ENCODE measurements around the gene USF1. TPM values are rescaled to one million over a fixed set of nuclear protein-coding genes. Genes with fewer than 3 reads are reported as not detected.

Gene USF1
- total and polyA plus RNA-seq, 2 experiments from 2014 or later, result 23.8 to 74.8 TPM

GRCh38 chr1:161048949-161049722, 3.4 kb upstream of the USF1 start:
- H4K20me1 ChIP-seq (replicated peaks; ENCODE audit: insufficient read depth), result no peaks in the 10 kb centered on the region
- Mint-ChIP-seq H3K9me3 (peaks cover 38% of the 10 kb centered on the region), H3K36me3 (ENCODE audit: low read depth) (peaks cover 25% of the 10 kb centered on the region), H3K4me1 (peaks cover 12% of the 10 kb centered on the region), H3K27ac (no peak overlapping the region), H3K27me3 (ENCODE audit: insufficient read depth, low read depth, poor library complexity) (peaks cover 26% of the 10 kb centered on the region), H3K4me3 (no peak overlapping the region; the same call in 2 of the 3 replicates)
- H3K4me2 ChIP-seq, result no peak overlapping the region
- no peak for ATAC-seq
- H3F3A ChIP-seq (replicated peaks; ENCODE audit: low read depth), result 0 out of 2 replicates have a peak, but pooled peaks cover 4% of the 10 kb centered on the region
- H2AFZ ChIP-seq, result no peak overlapping the region
- TF ChIP-seq REST (IDR thresholded peaks at IDR 0.05; ENCODE audit: unreplicated experiment) (no peak), EZH2 (IDR thresholded peaks at IDR 0.05; ENCODE audit: low read depth, unreplicated experiment) (no peak), CREB1 (CRISPR knock-in tag; IDR thresholded peaks at IDR 0.05; ENCODE audit: low read depth) (no peak), CTCF (conservative IDR thresholded peaks at IDR 0.05; ENCODE audit: low read depth in 2 of 2) (no peak), ETS1 (IDR thresholded peaks at IDR 0.05) (no peak), NANOG (IDR thresholded peaks at IDR 0.05; ENCODE audit: borderline replicate concordance) (no peak), JUNB (IDR thresholded peaks at IDR 0.05; ENCODE audit: unreplicated experiment) (no peak), ZNF462 (CRISPR knock-in tag; IDR thresholded peaks at IDR 0.05) (no peak), STAT1 (IDR thresholded peaks at IDR 0.05; ENCODE audit: unreplicated experiment) (no peak), EZH2phosphoT487 (IDR thresholded peaks at IDR 0.05; ENCODE audit: unreplicated experiment) (no peak), ZNF331 (CRISPR knock-in tag; IDR thresholded peaks at IDR 0.05; ENCODE audit: low read depth) (no peak), ZNF114 (CRISPR knock-in tag; IDR thresholded peaks at IDR 0.05) (no peak), POLR2AphosphoS5 (IDR thresholded peaks at IDR 0.05; ENCODE audit: low read depth) (no peak)
- peaks cover 15% of the 10 kb centered on the region for H3K9me2 ChIP-seq (ENCODE audit: insufficient read depth)
- no peaks in the 10 kb centered on the region for H3K36me3 ChIP-seq (ENCODE audit: insufficient read depth)
- H3K27ac ChIP-seq (ENCODE audit: low read depth), result no peak overlapping the region
- peaks cover 6% of the 10 kb centered on the region for H3K4me1 ChIP-seq (ENCODE audit: insufficient read depth)
- H3K4me3 ChIP-seq, result no peak overlapping the region
- H3K79me2 ChIP-seq (replicated peaks; ENCODE audit: insufficient read depth), result peaks cover 9% of the 10 kb centered on the region
- DNase-seq (ENCODE audit: low spot score), result no peak
- H3K27me3 ChIP-seq (ENCODE audit: insufficient read depth), result peaks cover 5% of the 10 kb centered on the region; the same call in 1 of the 2 replicates

Data from GM23338 (cell line).